AG20443 (cell line): Measurements from ENCODE around the gene LYSET.
"Not testable (repeated sequence)": the region's sequence is repeated elsewhere in the genome, so short reads cannot be mapped to it uniquely, and the experiment has no call there.

Experiments used
- DNase-seq: peaks from one replicate; pipeline ENCODE4 v3.0.0; 2012; ENCODE audit warnings: low spot score, mixed read lengths

LYSET gene, protein sequence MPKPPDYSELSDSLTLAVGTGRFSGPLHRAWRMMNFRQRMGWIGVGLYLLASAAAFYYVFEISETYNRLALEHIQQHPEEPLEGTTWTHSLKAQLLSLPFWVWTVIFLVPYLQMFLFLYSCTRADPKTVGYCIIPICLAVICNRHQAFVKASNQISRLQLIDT

DNA sequence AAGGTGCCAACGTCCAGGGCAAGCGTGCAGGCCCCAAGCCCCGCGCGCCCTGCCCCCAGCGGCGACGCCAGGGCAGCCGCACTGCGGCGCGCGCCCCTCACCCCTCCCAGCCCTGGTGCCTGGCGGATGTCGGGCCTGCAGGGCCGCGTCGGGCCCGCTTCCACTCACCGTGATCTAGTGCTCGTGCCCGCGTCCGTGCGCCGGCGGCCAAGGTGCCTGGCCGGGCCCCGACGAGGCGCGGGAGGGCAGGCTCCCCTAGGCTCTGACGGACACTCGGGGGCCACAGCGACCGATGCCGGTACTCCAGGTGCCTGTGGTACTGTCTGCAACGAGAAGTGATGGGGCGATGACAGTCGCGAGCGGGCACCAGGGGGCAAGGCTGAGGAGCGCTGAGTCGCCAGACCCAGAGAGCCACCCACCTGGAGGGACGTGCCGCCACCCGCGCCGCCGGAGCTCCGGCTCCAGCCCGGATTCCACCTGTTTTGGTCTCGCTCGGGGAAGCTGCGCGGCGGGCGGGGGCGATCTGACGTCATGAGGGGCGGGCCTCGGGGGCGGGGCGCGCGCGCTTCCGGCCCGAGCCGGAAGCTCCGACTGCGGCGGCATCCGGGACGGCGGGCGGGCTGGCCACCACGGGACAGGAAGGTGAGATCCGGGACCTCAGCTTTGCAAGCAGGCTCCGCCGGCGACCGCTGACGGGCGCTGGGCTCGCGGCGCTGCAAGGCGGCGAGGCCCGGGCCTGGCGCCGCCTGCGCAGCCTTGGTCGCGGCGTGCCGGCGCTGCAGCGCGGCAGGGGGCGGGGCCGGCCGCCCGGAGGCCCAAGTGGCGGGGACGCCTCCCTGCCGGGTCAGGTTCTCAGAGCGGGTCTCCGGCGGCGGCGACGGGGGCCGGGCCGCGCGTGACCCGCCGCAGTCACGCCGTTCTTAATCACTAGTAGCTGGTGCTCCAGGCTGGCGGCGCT lies at the start of gene LYSET, which contains the start of gene MOAP1:
Gene LYSET (plus strand): TSS at position 927 of the 958 bp plus-strand sequence. CDS start 89 bp downstream, outside the sequence.
Gene MOAP1 (minus strand): TSS at position 507 of the 958 bp plus-strand sequence. CDS start 655 bp downstream, outside the sequence.
- DNase-seq: peak; percentile 97

DNA sequence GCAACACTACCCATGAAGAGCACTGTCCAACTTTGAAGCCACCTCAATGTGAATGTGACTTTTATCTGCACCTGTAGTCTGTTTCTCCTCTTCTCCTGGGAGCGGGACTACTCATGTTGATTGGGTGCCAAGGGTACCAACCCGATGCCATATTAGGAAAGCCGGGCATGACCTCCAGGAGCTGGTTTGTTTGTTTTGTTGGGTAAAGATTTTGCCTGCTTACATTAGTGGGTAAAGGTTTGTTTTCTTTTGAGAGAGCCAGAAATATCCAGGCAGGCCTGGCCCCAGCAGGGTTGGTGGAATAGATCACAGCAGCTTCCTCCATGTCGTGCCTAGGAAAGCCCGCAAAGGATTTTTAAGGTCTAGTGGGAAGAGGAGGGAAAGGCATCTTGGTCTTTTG lies 49.7 kb upstream of the LYSET start:
- DNase-seq: no peak

DNA sequence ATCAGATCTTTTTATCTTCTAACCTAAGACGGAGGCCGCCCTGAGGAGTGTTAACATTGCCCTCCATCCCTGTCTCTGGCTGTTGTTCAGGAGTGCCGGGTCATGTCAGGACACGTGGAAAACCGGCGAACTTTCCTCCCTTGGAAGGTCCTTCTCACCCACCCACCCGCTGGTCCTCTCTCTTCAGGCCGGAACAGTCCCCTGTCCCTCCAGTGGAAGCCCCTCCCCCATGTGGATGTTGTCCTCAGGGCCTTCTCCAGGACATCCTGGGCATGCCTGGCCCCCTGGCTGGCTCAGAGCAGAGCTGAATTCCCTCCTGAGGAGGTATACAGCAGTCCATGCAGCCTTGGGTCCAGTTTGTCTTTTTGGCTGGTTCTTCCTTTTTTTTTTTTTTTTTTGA lies 49.1 kb upstream of the LYSET start:
- DNase-seq: no peak

DNA sequence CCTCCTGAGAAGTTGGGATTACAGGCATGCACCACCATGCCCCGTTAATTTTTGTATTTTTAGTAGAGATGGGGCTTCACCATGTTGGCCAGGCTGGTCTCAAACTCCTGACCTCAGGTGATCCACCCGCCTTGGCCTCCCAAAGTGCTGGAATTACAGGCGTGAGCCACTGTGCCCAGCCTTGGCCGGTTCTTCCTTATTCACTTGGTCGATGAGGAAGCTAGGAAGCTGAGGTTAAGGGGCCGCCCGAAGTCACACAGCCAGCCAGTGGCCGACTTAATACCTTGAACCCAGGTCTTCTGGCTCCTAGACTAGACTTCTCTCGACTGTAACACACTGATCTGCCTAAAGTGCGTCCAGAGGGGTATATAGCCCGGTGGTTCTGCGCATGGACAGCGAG lies 48.6 kb upstream of the LYSET start:
- DNase-seq: not testable (repeated sequence)

DNA sequence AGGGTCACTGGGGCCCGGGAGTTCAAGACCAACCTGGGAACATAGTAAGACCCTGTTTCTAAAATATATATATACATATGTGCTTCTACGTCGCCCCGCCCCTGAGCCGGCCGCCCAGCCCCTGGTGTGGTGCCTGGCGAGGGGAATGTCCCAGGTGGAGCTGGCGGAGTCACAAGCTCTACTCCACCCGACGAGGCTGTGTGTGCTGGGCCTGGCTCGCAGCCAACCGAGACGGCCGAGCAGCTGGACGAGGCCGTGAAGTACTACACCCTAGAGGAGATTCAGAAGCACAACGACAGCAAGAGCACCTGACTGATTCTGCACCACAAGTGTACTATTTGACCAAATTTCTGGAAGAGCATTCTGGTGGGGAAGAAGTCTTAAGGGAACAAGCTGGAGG lies 47.3 kb upstream of the LYSET start:
- DNase-seq: no peak

DNA sequence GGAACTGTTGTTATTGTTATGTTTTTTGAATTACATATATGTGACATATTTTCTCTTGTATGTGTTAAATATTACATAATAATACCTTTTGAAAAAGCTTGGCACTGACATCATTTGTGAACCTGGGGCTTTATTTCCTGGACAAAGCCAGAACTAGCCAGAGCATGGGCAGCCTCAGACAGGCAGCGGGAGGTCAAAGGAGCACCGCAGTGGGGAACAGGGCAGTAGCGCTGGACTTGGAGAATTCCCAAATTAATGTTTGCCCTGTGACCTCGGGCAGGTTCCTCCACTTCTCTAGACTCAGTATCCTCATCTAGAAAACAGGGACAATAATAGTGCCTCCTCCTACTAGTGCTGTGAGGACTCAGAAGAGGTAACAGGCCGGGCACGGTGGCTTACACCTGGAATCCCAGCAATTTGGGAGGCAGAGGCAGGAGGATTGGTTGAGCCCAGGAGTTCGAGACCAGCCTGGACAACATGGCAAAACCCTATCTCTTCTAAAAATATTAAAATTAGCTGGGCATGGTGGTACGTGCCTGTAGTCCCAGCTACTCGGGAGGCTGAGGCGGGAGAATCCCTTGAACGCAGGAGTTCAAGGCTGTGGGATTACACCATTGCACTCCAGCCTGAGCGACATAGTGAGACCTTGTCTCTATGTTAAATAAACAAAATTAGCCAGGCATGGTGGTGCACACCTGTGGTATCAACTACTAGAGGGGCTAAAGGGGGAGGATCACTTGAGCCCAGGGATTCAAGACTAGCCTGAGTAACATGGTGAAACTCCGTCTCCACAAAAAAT lies 42.1 kb upstream of the LYSET start:
- no peak for DNase-seq

DNA sequence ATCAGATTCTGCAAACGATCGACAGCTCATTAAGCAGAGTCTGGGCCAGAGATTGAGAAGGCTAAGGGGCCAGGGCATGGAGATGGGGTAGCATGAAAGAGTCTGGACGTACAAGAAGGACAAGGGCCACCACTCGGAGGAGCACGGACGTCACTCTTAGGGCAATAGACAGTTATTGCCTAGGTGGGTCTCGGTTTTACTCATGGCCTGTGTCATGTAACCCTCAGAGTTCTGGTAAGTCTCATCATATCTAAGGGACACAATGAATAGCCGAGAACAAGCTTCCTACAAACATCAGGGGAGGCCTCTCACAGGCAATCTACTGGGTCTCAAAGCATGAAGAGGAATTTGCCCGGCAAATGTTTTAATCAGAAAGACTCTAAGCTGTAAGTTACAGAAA lies 39.0 kb upstream of the LYSET start:
- DNase-seq: no peak

DNA sequence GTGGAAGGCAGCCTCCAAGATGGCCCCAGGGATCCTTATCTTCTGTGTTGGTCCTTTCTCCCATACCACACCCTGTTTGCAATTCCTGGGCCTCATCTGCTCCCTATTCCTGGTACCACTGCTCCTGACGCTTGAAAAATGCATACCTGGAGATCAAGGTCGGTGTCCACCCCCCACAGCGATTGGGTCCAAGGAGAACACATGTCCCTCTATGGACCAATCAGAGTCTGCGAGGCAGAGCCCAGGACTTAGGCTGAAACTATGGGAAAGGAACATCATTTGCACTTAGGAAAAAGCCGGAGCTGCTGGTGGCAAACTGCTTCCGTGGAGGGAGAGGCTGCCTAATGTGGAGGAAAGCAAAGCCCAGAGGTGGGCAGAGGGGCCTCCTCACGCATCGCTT lies 36.1 kb upstream of the LYSET start:
- no peak for DNase-seq

DNA sequence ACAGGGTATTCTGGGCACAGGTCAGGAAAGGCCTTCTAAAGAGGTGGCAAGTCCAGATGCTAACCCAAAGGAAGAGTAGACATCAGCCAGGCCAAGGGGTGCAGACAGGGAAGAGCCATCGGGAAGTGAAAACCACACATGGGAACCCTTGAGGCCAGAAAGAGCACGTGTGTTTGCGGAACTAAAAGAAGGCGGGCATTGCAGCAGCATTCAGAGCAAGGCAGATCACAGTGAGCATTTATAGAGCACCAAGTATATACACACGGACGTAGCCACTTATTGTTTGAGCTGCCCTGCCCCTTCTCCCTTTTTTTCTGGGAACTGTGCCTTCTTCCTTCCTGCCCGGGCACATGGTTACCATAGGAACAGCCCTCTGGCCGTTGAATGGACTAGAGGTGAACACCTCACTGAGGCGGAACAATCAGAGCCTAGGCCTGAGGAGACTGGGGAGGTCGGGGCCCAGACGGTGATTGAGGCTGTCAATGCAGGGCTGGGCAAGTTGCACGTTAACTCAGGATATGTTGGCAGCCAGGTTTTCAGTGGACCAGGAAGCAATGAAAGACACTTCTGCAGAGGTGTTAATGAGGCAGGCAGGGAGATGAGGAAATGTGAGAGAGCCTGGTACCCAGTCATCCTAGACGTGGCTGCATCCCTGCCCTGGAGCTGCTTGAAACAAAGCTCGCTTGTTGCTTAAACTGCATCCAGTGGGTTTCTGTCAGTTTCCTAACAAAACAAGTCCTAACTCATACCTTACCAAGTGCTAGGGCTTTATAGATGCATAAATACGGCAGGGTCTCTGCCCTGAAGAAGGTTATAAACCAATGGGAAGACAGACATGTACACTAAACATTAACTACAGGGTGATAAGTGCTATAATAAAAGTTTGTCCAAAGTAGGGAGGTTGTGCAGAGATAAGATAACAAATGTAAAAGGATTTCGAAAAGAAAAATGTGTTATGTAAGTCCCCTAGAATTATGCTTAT lies 34.6 kb upstream of the LYSET start:
- no peak for DNase-seq

DNA sequence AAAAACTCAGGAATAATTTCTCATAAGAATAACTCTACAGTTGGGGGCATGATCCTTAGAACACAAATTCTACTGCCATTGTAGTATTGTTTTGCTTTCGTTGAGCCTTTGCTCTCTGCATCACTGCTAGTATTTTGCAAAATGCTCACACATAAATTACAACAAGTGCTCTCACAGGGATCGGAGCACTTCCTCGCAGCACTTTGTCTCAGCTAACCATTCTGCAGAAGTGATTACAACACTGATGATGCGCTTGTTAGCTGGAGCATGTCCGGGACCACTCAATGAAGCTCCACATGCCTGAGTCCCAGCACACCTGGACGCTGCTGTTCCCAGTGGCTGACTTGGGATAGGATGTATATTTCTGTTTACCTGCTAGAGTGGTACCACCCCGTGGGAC lies 32.0 kb upstream of the LYSET start:
- DNase-seq: no peak

DNA sequence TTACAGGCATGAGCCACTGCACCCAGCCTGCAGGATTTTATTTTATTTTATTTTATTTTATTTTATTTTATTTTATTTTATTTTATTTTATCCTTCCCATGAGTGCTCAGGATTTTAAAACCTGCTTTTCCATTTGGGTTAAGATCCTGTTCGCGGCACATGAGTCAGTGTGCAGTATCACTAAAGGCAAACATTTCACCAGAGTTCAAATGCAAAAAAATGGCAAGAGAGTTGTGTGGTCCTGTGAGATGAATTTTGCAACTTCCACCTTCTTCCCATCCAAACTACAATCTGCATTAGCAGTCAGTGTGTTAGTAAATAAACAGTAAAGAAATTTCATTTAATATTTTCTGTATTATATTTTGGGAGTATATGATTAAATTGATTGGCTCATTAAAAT lies 29.4 kb upstream of the LYSET start:
- no peak for DNase-seq

DNA sequence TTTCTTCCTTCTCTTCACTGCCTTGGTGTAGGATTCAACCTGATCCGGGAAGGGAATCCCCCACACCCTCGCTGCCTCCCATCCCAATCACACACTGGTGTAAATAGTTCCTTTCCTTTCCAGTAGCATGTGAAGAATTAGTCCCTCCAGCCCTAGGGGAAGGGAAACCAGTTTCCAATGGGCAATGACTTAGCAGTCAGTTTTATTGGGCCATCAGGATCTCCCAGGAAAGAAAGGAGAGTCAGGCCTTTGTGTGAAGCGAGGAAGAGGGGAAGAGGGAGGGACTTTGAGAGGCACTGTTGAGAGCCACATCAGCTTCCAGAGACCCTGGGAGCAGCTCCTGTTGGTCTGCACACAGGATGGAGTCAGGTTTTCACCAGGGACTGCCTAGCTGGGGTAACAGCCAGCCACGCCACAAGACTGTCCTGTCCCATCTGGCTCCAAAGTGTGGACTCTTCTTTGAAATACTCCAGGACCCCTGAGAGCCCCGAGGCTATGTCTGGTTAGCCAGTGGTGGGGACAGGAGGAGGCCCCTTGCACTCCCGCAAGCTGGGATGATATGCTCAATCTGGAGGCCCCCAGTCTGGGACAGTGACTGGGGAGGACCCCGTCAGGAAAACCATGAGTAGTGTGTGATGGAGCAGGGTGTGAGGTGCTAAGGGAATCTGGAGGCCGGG lies 28.3 kb upstream of the LYSET start:
- no peak for DNase-seq

DNA sequence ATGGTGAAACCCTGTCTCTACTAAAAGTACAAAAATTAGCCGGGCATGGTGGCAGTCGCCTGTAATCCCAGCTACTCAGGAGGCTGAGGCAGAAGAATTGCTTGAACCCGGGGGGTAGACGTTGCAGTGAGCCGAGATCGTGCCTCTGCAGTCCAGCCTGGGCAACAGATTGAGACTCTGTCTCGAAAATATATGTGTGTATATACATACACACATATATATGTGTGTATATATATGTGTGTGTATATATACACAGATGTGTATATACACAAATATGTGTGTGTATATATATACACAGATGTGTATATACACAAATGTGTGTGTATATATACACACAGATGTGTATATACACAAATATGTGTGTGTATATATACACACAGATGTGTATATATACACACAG lies 26.8 kb upstream of the LYSET start:
- not testable (repeated sequence) for DNase-seq

DNA sequence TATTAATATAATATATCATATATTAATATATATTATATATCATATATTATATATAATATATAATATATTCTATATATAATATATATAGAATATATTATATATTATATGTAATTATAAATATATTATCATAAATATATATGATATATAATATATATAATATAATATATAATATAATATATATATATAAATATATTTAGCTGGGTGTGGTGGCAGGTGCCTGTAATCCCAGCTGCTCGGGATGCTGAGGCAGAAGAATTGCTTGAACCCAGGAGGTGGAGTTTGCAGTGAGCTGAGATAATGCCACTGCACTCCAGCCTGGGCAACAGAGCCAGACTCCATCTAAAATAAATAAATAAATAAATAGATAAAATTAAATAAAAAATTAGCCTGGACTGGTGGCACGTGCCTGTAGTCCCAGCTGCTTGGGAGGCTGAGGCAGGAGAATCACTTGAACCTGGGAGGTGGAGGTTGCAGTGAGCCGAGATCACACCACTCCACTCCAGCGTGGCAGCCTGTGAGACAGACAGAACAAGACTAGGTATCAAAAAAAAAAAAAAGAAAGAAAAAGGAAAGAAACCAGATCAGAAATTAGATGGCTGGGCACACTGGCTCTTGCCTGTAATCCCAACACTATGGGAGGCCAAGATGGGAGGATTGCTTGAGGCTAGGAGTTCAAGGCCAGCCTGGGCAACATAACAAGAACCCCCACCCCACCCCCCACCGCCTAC lies 25.3 kb upstream of the LYSET start:
- not testable (repeated sequence) for DNase-seq

DNA sequence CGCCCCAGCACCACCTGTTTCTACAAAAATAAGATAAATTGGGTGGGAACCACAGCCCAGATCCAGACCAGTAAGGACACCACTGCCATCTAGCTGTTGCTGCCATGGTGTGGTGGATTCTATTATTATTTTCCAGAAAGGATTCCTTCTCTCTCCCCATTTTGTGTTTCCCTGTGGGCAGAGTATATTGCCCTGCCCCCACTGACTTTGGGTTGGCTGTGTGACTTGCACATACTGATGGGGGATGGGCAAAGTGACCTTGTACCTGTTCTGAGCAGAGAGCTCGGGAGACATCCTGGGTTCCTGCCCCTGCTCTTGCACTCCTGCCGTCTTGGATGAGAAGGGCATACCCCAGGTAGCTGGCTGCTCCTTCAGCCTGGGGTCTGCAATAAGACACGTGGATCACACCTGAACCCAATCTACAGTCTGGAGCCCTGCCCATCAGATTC lies 24.7 kb upstream of the LYSET start:
- DNase-seq: peak; percentile 57

DNA sequence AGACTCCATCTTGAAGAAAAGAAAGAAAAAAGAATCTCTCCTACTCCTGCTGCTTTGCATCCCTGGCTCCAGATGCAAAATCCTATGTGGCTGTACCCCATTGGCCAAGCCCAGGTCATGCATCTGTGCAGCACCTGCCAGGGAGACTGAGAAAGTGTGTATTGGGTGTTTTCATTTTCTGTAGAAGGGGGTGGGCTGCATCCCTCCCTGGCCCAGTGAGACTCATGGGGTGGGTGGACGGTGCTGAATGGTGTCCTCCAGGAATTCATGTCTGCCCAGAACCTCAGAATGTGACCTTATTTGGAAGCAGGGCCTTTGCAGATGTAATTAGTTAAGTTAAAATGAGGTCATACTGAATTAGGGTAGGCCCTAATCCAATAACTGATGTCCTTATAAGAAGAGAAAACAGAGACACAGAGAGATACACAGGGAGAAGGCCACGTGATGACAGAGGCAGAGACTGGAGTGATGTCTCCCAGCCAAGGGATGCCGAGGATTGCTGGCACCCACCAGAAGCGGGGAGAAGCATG lies 23.6 kb upstream of the LYSET start:
- no peak for DNase-seq

DNA sequence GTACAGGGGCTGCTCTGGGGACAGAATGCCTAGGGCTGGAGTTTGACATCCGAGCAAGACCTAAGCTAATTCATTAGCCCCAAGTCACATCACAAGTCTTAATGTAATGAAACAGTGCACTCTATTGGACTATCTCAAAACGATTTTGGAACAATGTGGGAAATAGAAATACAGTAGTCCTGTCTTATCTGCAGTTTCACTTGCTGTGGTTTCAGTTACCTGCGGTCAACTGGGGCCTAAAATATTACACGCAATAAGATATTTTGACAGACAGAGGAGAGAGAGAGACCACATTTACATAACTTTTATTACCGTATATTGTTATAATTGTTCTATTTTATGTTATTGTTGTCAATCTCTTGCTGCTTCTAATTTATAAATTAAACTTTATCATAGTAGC lies 21.6 kb upstream of the LYSET start:
- DNase-seq: no peak

DNA sequence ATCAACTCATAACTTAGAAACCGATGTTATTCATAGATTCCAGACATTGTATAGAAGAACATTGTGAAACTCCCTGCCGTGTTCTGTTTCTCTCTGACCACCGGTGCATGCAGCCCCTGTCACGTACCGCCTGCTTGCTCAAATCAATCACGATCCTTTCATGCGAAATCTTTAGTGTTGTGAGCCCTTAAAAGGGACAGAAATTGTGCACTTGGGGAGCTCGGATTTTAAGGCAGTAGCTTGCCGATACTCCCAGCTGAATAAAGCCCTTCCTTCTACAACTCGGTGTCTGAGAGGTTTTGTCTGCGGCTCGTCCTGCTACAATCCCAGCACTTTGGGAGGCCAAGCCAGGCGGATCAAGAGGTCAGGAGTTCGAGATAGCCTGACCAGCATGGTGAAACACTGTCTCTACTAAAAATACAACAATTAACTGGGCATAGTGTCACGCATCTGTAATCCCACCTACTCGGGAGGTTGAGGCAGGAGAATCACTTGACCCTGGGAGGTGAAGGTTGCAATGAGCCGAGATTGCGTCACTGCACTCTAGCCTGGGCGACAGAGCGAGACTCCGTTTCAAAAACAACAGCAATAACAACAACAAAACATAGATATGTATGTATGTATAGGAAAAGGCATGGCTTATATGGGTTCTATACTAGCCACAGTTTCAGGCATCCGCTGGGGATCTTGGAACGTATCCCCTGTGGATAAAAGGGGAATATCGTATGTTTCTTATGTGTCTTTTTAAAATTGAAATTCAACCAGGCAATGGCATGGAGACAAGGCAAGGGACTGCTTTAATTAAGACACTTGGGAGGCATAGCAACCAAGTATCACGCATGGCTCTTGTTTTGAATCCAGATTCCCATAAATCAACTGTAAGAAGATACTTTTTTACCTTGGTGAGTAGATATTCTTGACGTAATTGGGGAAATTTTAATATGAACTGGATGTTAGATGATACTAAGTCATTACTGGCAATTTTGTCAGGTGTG lies 19.5 kb upstream of the LYSET start:
- not testable (repeated sequence) for DNase-seq
